NB4 (cell line): ENCODE data around the gene OGFRL1.

Source experiments
- TF ChIP-seq, protein P1 (sequence below): IDR thresholded peaks from one replicate; pipeline ENCODE4 v1.5.1; 2012; ENCODE audit warnings: low read depth, low read length
- TF ChIP-seq, protein P2 (sequence below): IDR thresholded peaks from 2 replicates; pipeline ENCODE4 v1.6.1; 2011; ENCODE audit warnings: low read depth, low read length

DNA sequence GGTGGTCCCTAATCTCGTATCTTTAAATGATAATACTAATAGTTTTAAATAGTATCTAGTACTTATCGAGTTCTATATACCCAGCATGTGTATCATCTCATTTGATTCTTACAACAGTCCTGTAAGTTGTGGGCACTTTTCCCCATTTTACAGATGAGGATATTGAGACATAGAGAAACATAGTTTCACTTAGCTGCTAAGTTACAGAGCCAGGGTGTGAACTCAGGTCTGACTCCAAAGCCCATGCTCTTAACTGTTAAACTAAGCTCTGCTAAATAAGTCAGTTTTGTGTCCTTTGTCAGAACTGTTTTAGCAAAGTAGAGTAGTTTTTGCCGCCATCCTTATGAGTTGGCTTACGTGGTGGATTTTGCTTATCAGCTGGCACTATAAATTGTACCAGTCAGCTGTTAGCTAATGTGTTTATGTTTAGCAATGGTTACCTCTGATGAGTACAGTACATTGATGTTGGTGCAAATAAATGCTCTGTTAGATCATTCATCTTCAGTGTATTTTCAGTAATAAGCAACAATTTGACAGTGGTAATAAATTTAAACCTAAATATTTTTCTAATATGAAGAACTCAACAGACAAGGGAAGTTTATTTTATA is 12.1 kb downstream of the OGFRL1 start:
- TF ChIP-seq, protein P1, sequence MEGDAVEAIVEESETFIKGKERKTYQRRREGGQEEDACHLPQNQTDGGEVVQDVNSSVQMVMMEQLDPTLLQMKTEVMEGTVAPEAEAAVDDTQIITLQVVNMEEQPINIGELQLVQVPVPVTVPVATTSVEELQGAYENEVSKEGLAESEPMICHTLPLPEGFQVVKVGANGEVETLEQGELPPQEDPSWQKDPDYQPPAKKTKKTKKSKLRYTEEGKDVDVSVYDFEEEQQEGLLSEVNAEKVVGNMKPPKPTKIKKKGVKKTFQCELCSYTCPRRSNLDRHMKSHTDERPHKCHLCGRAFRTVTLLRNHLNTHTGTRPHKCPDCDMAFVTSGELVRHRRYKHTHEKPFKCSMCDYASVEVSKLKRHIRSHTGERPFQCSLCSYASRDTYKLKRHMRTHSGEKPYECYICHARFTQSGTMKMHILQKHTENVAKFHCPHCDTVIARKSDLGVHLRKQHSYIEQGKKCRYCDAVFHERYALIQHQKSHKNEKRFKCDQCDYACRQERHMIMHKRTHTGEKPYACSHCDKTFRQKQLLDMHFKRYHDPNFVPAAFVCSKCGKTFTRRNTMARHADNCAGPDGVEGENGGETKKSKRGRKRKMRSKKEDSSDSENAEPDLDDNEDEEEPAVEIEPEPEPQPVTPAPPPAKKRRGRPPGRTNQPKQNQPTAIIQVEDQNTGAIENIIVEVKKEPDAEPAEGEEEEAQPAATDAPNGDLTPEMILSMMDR, result no peak
- TF ChIP-seq, protein P2, sequence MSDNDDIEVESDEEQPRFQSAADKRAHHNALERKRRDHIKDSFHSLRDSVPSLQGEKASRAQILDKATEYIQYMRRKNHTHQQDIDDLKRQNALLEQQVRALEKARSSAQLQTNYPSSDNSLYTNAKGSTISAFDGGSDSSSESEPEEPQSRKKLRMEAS, result no peak
